HPDE6-E6E7 (cell line): Measurements from ENCODE around the gene SIRPA.

ENCODE experiments used
- DNase-seq: peaks from one replicate; pipeline ENCODE4 v3.0.0; 2011; ENCODE audit warnings: missing footprints; ENCODE audit errors: extremely low spot score

SIRPA gene

DNA sequence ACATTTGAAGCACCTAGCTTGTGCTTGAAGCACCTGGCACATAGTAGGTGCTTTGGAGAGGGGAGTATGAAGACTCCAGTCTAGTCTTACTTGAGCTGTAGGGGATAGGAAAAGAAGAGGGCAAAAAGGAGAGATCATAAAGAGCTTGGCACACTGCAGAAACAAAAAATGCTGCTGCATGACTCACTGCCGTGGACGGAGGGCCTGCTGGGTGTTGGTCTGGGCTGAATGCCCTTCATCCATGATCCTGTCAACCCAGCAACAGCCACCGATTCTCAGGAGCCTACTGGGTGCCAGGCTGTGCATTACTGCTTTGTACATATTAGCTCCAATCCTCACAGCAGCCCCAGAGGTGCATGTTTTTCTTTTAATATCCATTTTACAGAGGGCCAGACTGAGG is 92.6 kb downstream of the SIRPA start:
- DNase-seq, result no peak
